ENCODE results near the gene DNAAF5. TPM values are rescaled to one million over a fixed set of nuclear protein-coding genes. Genes with fewer than 3 reads are reported as not detected.

Gene DNAAF5
- total and polyA plus RNA-seq, 9 of the 15 experiments (the other 6 are each of a cell fraction or from before 2014, with no cell fraction given), result 3.1 to 69.7 (median 19.1) TPM

- Histone ChIP-seq H4K20me1 (replicated peaks; ENCODE audit: control insufficient read depth, insufficient read depth, low read length) (no peaks in the 10 kb centered on the region), H3K9me3 (replicated peaks; ENCODE audit: control insufficient read depth, insufficient read depth, low read depth, low read length) (peaks cover 4% of the 10 kb centered on the region; the same call in 1 of the 2 replicates), H3K9ac (ENCODE audit: insufficient read depth in 1 of 2, low read depth in 2 of 2, low read length in 2 of 2) (no peak overlapping the region), H3K27ac (ENCODE audit: extremely low read depth, low read depth, low read length) (no peak overlapping the region), H3K4me3 (no peak overlapping the region), H3K27me3 (ENCODE audit: control insufficient read depth in 2 of 2, insufficient read depth in 2 of 2, low read length in 2 of 2) (no peaks in the 10 kb centered on the region), H3K9me1 (ENCODE audit: control insufficient read depth, insufficient read depth, low read length) (no peaks in the 10 kb centered on the region), H3K36me3 (ENCODE audit: control insufficient read depth, insufficient read depth, low read length) (peaks cover 67% of the 10 kb centered on the region), H2AFZ (ENCODE audit: low read depth, low read length) (no peak overlapping the region), H3K4me1 (replicated peaks in 1 of 2; ENCODE audit: control insufficient read depth in 2 of 2, insufficient read depth in 2 of 2, low read length in 2 of 2) (no peaks in the 10 kb centered on the region; a peak in 2 of 5 replicates), H3K79me2 (ENCODE audit: control insufficient read depth, insufficient read depth, low read length) (peaks cover 27% of the 10 kb centered on the region), H3K4me2 (ENCODE audit: insufficient read depth, low read length) (no peak overlapping the region)
- intact Hi-C loops (cut with micrococcal nuclease) (no loop called here), in situ Hi-C loops (cut with MboI) (no loop called here)
- no peak for DNase-seq (ENCODE audit: extremely low read depth in 1 of 4, low spot score in 3 of 4)
- TF ChIP-seq RBFOX2 (IDR thresholded peaks at IDR 0.05; ENCODE audit: low read depth, low read length), result no peak
- no peak for TF ChIP-seq SIN3A (IDR thresholded peaks at IDR 0.05; ENCODE audit: borderline replicate concordance in 2 of 2, control insufficient read depth in 1 of 2, low read depth in 2 of 2, low read length in 2 of 2)
- TF ChIP-seq RBM14 (IDR thresholded peaks at IDR 0.05; ENCODE audit: borderline replicate concordance, insufficient read depth, low read depth, low read length), result no peak
- no peak for TF ChIP-seq NELFE (IDR thresholded peaks at IDR 0.05; ENCODE audit: insufficient read depth, insufficient read length)
- TF ChIP-seq ZNF316 (IDR thresholded peaks at IDR 0.05), result no peak
- no peak for TF ChIP-seq ZNF395 (CRISPR knock-in tag; IDR thresholded peaks at IDR 0.05)
- TF ChIP-seq BCL6 (CRISPR knock-in tag; IDR thresholded peaks at IDR 0.05), result no peak
- TF ChIP-seq TRIM24 (IDR thresholded peaks at IDR 0.05), result no peak
- TF ChIP-seq KDM2B (CRISPR knock-in tag; IDR thresholded peaks at IDR 0.05), result no peak
- no peak for TF ChIP-seq KLF10 (CRISPR knock-in tag; IDR thresholded peaks at IDR 0.05)
- no peak for TF ChIP-seq ILK (tag; IDR thresholded peaks at IDR 0.05; ENCODE audit: borderline replicate concordance, low read depth)
- TF ChIP-seq NCOA4 (IDR thresholded peaks at IDR 0.05; ENCODE audit: partially characterized antibody), result no peak
- TF ChIP-seq CBFA2T2 (conservative IDR thresholded peaks at IDR 0.05), result no peak
- no peak for TF ChIP-seq ZNF785 (CRISPR knock-in tag; IDR thresholded peaks at IDR 0.05)
- BruUV-seq (replicated peaks), result no TSS peak
- WGBS (ENCODE audit: insufficient coverage, low coverage, missing lambda C conversion rate), result 97% methylated on average over 20 of the region's 20 CpGs
- no peak for ATAC-seq
- FAIRE-seq, result no peak
- ChIA-PET POLR2A (no interaction called here), CTCF (ENCODE audit: low intra/inter-chr PET ratio) (no interaction called here)
Observed at GRCh38 chr7:744854-745430, 18.4 kb downstream of the DNAAF5 start.

Data from K562 (cell line).